ENCODE measurements around the gene KMT5C.

Gene KMT5C

GRCh38 chr19:55368106-55368505 lies 28.4 kb downstream of the KMT5C start:
- Histone ChIP-seq H3F3A (ENCODE audit: low read depth) (no peaks in the 10 kb centered on the region), H3K9ac (ENCODE audit: low read depth, low read length, poor library complexity, severe bottlenecking) (no peak overlapping the region), H3K9me3 (ENCODE audit: insufficient read depth, low read depth, low read length) (no peaks in the 10 kb centered on the region), H3K4me1 (ENCODE audit: insufficient read depth, low read length, poor library complexity, severe bottlenecking) (no peaks in the 10 kb centered on the region), H3K9me2 (replicated peaks; ENCODE audit: low read depth, low read length) (no peaks in the 10 kb centered on the region), H3K79me2 (ENCODE audit: insufficient read depth, low read length) (no peaks in the 10 kb centered on the region), H4K20me1 (ENCODE audit: insufficient read depth, low read length, poor library complexity, severe bottlenecking) (no peaks in the 10 kb centered on the region), H2AFZ (ENCODE audit: low read length) (no peak overlapping the region), H3K4me3 (ENCODE audit: low read length, poor library complexity, severe bottlenecking) (no peak overlapping the region), H3K4me2 (ENCODE audit: low read depth, low read length, poor library complexity, severe bottlenecking) (no peak overlapping the region), H3K36me3 (ENCODE audit: insufficient read depth, low read length) (no peaks in the 10 kb centered on the region), H3K27me3 (ENCODE audit: insufficient read depth, low read length, poor library complexity, severe bottlenecking) (no peaks in the 10 kb centered on the region)
- TF ChIP-seq EZH2phosphoT487 (IDR thresholded peaks at IDR 0.05; ENCODE audit: borderline replicate concordance) (no peak), CTCF (conservative IDR thresholded peaks at IDR 0.05; ENCODE audit: low read length) (no peak)

DNA sequence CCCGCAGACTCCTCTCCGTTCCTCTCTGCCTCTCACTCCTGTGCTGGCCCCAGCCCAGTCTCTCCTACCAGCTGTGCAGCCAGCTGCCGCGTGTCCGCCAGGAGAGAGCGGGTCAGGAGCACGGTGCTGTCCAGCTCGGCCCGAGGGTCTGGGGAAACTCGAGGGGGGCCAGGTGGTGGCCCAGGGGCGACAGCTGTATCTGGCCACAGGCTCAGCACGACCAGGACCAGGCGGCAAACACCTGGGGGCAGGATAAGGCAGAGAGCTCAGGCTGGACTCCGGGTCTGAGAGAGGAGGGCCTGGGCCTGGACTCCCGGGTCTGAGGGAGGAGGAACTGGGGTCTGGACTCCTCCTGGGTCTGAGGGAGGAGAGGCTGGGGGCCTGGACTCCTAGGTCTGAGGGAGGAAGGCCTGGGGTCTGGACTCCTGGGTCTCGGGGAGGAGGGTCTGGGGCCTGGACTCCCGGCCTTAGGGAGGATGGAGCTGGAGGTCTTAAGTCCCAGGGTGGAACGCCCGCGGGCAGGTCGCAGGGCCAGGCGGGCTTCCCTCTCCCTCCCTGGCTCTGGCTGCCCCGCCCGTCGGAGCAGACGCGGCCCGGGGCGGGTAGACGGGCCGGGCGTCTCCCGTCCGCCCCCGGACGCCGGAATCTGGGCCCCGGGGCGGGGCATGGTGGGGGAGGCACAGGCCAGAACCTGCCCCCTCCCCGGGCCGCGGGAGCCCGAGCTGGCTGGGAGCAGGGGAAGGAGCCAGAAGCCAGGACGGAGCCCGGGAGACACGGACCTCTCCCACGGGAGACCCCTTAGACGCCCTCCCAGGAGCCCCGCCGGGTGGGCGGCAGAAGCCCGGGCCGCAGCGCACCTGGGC lies 29.3 kb downstream of the KMT5C start:
- Histone ChIP-seq H3K36me3 (ENCODE audit: insufficient read depth, low read length) (no peaks in the 10 kb centered on the region), H3K9ac (ENCODE audit: low read depth, low read length, poor library complexity, severe bottlenecking) (no peak overlapping the region), H3K9me2 (replicated peaks; ENCODE audit: low read depth, low read length) (no peaks in the 10 kb centered on the region), H4K20me1 (ENCODE audit: insufficient read depth, low read length, poor library complexity, severe bottlenecking) (no peaks in the 10 kb centered on the region), H3K4me1 (ENCODE audit: insufficient read depth, low read length, poor library complexity, severe bottlenecking) (no peaks in the 10 kb centered on the region), H3F3A (ENCODE audit: low read depth) (no peaks in the 10 kb centered on the region), H3K4me2 (ENCODE audit: low read depth, low read length, poor library complexity, severe bottlenecking) (no peak overlapping the region), H3K27me3 (ENCODE audit: insufficient read depth, low read length, poor library complexity, severe bottlenecking) (no peaks in the 10 kb centered on the region), H3K79me2 (ENCODE audit: insufficient read depth, low read length) (no peaks in the 10 kb centered on the region), H3K9me3 (ENCODE audit: insufficient read depth, low read depth, low read length) (no peaks in the 10 kb centered on the region), H2AFZ (ENCODE audit: low read length) (no peak overlapping the region), H3K4me3 (ENCODE audit: low read length, poor library complexity, severe bottlenecking) (no peak overlapping the region)
- TF ChIP-seq EZH2phosphoT487 (IDR thresholded peaks at IDR 0.05; ENCODE audit: borderline replicate concordance) (no peak), CTCF (conservative IDR thresholded peaks at IDR 0.05; ENCODE audit: low read length) (no peak)

GRCh38 chr19:55369653-55370304 lies 30.1 kb downstream of the KMT5C start:
- H3K27me3 ChIP-seq (ENCODE audit: insufficient read depth, low read length, poor library complexity, severe bottlenecking), result no peaks in the 10 kb centered on the region
- no peak overlapping the region for H3K4me3 ChIP-seq (ENCODE audit: low read length, poor library complexity, severe bottlenecking)
- no peaks in the 10 kb centered on the region for H3K9me2 ChIP-seq (replicated peaks; ENCODE audit: low read depth, low read length)
- no peak overlapping the region for H2AFZ ChIP-seq (ENCODE audit: low read length)
- no peaks in the 10 kb centered on the region for H3K79me2 ChIP-seq (ENCODE audit: insufficient read depth, low read length)
- no peak for TF ChIP-seq EZH2phosphoT487 (IDR thresholded peaks at IDR 0.05; ENCODE audit: borderline replicate concordance)
- H3K4me2 ChIP-seq (ENCODE audit: low read depth, low read length, poor library complexity, severe bottlenecking), result no peak overlapping the region
- H4K20me1 ChIP-seq (ENCODE audit: insufficient read depth, low read length, poor library complexity, severe bottlenecking), result no peaks in the 10 kb centered on the region
- no peak overlapping the region for H3K9ac ChIP-seq (ENCODE audit: low read depth, low read length, poor library complexity, severe bottlenecking)
- H3K9me3 ChIP-seq (ENCODE audit: insufficient read depth, low read depth, low read length), result no peaks in the 10 kb centered on the region
- H3K4me1 ChIP-seq (ENCODE audit: insufficient read depth, low read length, poor library complexity, severe bottlenecking), result no peaks in the 10 kb centered on the region
- H3K36me3 ChIP-seq (ENCODE audit: insufficient read depth, low read length), result no peaks in the 10 kb centered on the region
- no peaks in the 10 kb centered on the region for H3F3A ChIP-seq (ENCODE audit: low read depth)
